ENCODE results near the gene SLC6A16.

GRCh38 chr19:49347835-49348234 lies 22.8 kb upstream of the SLC6A16 start:
- no peak for TF ChIP-seq EZH2 (IDR thresholded peaks at IDR 0.05)
- no peak for TF ChIP-seq POLR2AphosphoS5 (IDR thresholded peaks at IDR 0.05; ENCODE audit: borderline replicate concordance, low read depth, low read length)
